Measurements from ENCODE around the gene C6orf120. TPM values are rescaled to one million over a fixed set of nuclear protein-coding genes. Genes with fewer than 3 reads are reported as not detected.
A peak's percentile ranks its signal among the peaks of the same experiment; 100 is the strongest.

Gene C6orf120
- total and polyA plus RNA-seq, 9 of the 15 experiments (the other 6 are each of a cell fraction or from before 2014, with no cell fraction given): 7.7 to 44.9 (median 34.8) TPM

DNA sequence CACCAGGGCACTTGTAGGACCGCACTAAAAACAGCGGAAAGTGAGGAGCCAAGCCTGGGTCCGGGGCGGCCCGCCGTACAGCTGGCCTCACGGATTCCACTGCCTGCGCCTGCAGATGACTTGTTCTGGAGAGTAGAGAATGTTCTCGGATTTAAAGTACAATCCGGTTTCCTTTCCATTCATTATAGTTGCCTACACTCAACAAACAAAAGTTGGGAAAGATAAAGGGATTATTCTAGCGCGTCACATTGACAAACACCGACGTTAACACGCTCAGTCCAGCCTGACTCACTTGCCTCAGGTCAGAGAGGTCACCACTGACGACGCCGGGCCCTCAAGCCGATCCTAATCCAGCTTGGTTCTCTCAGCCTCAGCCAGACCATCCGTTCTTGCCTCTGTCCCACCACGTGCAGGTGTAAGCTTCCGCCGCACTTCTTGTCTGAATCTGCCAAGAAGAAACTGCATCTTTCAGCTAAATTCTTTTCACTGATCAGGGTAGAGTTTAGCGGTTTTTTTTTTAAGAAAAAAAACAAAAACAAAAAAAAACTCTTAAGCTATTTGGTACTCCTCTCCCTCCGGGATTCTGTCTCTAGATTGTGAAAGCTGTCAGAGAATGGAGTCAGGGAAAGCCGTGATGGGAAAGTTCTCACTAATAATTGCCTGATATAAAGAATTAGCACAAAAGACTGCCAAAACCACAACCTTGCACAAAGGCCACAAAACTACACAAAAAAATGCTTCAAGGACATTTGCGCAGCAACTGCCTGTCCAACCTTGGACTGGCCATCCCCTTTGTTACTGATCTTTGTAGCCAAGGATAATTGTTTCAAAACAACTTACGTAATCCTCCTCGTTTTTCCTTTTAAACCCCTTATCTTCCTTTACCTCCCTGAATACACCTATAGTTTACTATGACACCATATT is 23.5 kb downstream of the C6orf120 start (continued):
- TF ChIP-seq CCNT2 (IDR thresholded peaks at IDR 0.05; ENCODE audit: borderline replicate concordance, extremely low read depth, insufficient read length, low read depth, low read length) (no peak), TGIF2 (CRISPR knock-in tag; IDR thresholded peaks at IDR 0.05) (no peak), ZFX (CRISPR knock-in tag; IDR thresholded peaks at IDR 0.05) (peak; percentile 59), KDM1A (IDR thresholded peaks at IDR 0.05) (peak; percentile 67 to 72; a peak in 3 of 4 replicates), TEAD1 (CRISPR knock-in tag; IDR thresholded peaks at IDR 0.05) (peak; percentile 8 to 34; a peak in 1 of 4 replicates), JUND (IDR thresholded peaks at IDR 0.05; ENCODE audit: borderline replicate concordance, low read depth, low read length) (peak; percentile 88), JUND (tag; IDR thresholded peaks at IDR 0.05; ENCODE audit: borderline replicate concordance, low read depth, low read length) (peak; percentile 67; the same call in 1 of the 3 replicates), NELFE (IDR thresholded peaks at IDR 0.05; ENCODE audit: insufficient read depth, insufficient read length) (no peak), ZEB2 (IDR thresholded peaks at IDR 0.05) (0 out of 2 replicates have a peak, but pooled peaks have one; percentile 27), ZNF197 (CRISPR knock-in tag; IDR thresholded peaks at IDR 0.05; ENCODE audit: low read depth) (no peak), ZNF24 (IDR thresholded peaks at IDR 0.05) (0 out of 2 replicates have a peak, but pooled peaks have one; percentile 44), FOXM1 (IDR thresholded peaks at IDR 0.05; ENCODE audit: low read depth) (no peak), FOXM1 (CRISPR knock-in tag; IDR thresholded peaks at IDR 0.05; ENCODE audit: low read depth) (no peak), LEF1 (IDR thresholded peaks at IDR 0.05) (peak; percentile 73), TCFL5 (CRISPR knock-in tag; conservative IDR thresholded peaks at IDR 0.05) (no peak)
- TF ChIP-seq, protein P1, sequence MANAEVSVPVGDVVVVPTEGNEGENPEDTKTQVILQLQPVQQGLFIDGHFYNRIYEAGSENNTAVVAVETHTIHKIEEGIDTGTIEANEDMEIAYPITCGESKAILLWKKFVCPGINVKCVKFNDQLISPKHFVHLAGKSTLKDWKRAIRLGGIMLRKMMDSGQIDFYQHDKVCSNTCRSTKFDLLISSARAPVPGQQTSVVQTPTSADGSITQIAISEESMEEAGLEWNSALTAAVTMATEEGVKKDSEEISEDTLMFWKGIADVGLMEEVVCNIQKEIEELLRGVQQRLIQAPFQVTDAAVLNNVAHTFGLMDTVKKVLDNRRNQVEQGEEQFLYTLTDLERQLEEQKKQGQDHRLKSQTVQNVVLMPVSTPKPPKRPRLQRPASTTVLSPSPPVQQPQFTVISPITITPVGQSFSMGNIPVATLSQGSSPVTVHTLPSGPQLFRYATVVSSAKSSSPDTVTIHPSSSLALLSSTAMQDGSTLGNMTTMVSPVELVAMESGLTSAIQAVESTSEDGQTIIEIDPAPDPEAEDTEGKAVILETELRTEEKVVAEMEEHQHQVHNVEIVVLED (CRISPR knock-in tag; IDR thresholded peaks at IDR 0.05): no peak
- TF ChIP-seq, protein P2, sequence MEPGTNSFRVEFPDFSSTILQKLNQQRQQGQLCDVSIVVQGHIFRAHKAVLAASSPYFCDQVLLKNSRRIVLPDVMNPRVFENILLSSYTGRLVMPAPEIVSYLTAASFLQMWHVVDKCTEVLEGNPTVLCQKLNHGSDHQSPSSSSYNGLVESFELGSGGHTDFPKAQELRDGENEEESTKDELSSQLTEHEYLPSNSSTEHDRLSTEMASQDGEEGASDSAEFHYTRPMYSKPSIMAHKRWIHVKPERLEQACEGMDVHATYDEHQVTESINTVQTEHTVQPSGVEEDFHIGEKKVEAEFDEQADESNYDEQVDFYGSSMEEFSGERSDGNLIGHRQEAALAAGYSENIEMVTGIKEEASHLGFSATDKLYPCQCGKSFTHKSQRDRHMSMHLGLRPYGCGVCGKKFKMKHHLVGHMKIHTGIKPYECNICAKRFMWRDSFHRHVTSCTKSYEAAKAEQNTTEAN (CRISPR knock-in tag; IDR thresholded peaks at IDR 0.05): no peak
- TF ChIP-seq, protein P3, sequence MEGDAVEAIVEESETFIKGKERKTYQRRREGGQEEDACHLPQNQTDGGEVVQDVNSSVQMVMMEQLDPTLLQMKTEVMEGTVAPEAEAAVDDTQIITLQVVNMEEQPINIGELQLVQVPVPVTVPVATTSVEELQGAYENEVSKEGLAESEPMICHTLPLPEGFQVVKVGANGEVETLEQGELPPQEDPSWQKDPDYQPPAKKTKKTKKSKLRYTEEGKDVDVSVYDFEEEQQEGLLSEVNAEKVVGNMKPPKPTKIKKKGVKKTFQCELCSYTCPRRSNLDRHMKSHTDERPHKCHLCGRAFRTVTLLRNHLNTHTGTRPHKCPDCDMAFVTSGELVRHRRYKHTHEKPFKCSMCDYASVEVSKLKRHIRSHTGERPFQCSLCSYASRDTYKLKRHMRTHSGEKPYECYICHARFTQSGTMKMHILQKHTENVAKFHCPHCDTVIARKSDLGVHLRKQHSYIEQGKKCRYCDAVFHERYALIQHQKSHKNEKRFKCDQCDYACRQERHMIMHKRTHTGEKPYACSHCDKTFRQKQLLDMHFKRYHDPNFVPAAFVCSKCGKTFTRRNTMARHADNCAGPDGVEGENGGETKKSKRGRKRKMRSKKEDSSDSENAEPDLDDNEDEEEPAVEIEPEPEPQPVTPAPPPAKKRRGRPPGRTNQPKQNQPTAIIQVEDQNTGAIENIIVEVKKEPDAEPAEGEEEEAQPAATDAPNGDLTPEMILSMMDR (IDR thresholded peaks at IDR 0.05 in 2 of 3, conservative IDR thresholded peaks at IDR 0.05 in 1 of 3; ENCODE audit: insufficient read depth in 2 of 3, low read depth in 1 of 3, low read length in 3 of 3): no peak

Data from K562 (cell line).